KG1 (cell line): ENCODE measurements around the gene SIRT5.
A peak's percentile ranks its signal among the peaks of the same experiment; 100 is the strongest.

Source experiments
- DNase-seq: peaks from one replicate; lab custom pipeline; 2025; lab: John Stamatoyannopoulos, UW

The SIRT5 gene

DNA sequence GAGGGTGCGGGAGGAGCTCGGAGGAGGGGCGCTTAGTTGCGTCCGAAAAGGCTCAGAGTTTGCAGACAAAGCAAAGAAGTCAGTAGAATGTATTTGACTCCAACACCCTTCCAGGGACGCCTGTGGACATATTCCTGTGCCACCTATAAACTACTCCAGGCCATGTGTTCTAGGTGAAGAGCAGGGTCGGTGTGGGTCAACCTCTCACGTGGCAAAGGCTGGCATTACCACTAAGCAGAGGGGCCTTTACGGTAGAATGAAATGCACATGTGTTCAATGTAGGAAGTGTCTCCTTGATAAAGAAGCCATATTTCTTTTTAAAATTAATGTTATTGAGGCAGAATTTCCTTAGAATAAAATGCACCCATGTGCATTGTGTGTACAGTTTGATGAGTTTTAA lies 15.4 kb downstream of the SIRT5 start:
- no peak for DNase-seq

- no peak for DNase-seq
Measured at GRCh38 chr6:13590574-13591153, 16.3 kb downstream of the SIRT5 start.

- no peak for DNase-seq
Measured at GRCh38 chr6:13591205-13591921, 17.0 kb downstream of the SIRT5 start.

- no peak for DNase-seq
Measured at GRCh38 chr6:13593103-13593502, 18.7 kb downstream of the SIRT5 start.

GRCh38 chr6:13593720-13594119 lies 19.3 kb downstream of the SIRT5 start:
- no peak for DNase-seq

- DNase-seq: no peak
Measured at GRCh38 chr6:13597073-13597472, 22.7 kb downstream of the SIRT5 start.

DNA sequence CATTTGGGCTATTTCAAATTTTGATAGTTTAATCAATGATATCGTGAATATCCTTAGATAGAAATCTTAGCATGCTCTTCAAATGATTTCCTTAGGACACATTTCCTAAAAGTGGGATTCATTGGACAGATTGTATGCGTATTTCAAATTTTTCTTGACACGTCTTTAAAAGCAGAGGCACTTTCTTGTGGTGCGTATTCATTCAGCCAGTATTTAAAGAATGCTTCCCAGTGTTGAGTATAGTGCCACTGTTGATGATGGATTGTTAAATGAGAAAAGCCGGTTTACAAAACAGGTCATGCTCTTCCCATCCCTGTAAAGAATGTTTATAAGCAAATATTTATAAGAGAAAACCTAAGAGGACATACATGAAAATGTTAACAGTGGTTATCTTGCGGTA lies 25.6 kb downstream of the SIRT5 start:
- no peak for DNase-seq

- no peak for DNase-seq
Measured at GRCh38 chr6:13604135-13604534, 29.7 kb downstream of the SIRT5 start.

GRCh38 chr6:13604546-13605416 lies 30.4 kb downstream of the SIRT5 start:
- no peak for DNase-seq

DNA sequence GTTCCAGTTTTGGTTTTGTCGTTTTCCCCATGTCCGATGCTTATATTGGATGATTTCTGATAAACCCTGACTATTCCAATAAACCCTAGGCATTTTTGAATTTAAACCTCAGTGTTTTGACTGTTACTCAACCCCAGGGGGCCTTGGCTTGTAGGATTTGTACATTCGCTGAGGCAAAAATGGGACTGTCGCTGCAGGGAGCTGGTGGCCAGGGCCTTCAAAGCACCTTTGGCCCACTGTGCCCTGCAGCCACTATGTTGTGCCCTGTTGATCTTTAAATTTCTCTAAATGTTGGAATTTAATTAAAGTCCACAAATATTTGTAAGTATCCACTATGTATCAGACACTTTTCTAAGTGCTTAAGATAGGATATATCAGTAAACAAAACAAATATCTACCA lies 31.2 kb downstream of the SIRT5 start:
- no peak for DNase-seq

- no peak for DNase-seq
Measured at GRCh38 chr6:13611715-13612114, 37.3 kb downstream of the SIRT5 start.

GRCh38 chr6:13613029-13613594 lies 38.7 kb downstream of the SIRT5 start:
- no peak for DNase-seq

GRCh38 chr6:13614126-13614925 lies 39.9 kb downstream of the SIRT5 start:
- DNase-seq: peak; percentile 47

DNA sequence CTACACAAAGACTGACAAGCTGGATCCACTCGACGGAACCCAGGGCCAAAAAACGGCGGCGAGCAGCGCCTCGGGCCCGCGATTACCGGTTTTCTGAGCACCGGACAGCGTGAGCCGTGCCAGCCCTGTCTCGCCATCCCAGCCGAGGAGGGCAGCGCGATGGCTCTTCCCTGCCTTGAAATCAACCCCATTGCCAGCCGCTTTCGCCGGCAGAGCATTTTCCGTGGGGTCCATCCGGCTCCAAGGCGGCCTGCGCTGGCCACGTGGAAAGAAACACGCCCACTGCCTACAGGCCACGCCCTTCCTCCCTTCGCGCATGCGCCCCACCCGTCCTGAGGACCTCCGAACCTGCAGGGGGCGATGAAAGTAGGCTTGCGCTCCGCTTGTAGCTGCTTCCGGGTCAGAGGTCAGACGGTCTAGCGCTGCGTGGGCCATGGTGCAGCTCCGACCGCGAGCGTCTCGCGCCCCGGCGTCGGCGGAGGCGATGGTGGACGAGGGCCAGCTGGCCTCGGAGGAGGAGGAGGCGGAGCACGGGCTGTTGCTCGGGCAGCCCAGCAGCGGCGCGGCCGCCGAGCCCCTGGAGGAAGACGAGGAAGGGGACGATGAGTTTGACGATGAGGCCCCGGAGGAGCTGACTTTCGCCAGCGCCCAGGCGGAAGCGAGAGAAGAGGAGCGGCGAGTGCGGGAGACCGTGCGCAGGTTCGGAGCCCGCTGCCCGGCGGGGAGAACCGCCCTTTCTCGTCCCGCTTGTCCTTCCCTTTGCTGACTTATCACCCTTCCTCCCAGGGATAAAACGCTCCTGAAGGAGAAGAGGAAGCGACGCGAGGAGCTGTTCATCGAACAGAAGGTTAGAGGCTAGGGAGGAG lies 40.8 kb downstream of the SIRT5 start, which contains the start of gene NOL7:
TSS of gene NOL7 (plus strand) at position 410 of the 866 bp plus-strand sequence. CDS start at position 434, 24 bp downstream.
- peak; percentile 95 for DNase-seq

- no peak for DNase-seq
Measured at GRCh38 chr6:13615792-13616120, 41.4 kb downstream of the SIRT5 start.

DNA sequence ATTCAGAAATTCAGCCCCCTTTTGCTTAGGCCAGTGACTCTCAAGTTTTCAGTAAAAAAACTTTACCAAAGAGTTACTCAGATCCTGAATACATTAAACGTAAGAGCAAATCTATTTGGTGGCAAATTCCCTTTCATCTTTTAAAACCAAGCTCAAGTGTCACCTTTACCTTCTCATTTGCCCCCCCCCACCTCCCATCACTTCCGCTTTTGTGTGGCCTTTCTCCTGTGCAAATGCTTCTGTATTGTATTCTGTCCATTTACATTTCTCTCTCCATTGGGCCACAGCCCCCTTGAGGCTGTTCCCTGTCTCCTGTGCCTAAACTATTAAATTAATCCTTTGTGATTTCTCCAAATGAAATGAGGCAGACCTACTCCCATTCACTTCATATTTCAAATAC lies 42.7 kb downstream of the SIRT5 start:
- no peak for DNase-seq

- peak; percentile 8 for DNase-seq
Measured at GRCh38 chr6:13624871-13625288, 50.5 kb downstream of the SIRT5 start.

DNA sequence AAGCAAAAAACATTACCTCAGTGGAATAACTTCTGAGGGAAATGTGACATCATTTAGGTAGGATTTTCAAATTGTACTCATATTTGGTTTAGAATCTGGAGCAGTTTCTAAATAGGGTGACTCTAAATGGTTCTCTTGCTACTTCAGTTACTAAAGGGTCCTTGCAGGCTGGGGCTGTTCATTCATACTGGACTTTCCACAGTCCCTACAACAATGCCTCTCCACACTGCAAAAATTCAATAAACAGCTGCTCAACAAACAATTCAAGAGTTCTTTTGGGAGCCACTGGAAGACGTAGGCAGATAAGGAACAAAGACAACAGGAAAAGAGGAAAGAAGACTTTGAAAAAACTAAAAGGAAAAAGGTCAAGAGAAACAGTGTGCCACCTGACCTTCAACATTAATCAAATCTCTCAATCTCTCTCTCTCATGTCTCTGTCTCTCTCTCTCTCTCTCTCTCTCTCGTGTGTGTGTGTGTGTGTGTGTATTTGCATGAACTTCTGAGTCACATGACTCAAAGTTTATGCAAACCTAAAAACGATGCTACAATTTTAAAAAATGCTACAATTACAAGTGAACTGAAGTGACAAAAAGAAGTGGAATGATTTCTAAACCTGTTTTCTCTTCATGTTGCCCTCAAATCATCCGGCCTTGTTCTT lies 55.2 kb downstream of the SIRT5 start:
- no peak for DNase-seq

GRCh38 chr6:13630499-13630898 lies 56.1 kb downstream of the SIRT5 start:
- no peak for DNase-seq

DNA sequence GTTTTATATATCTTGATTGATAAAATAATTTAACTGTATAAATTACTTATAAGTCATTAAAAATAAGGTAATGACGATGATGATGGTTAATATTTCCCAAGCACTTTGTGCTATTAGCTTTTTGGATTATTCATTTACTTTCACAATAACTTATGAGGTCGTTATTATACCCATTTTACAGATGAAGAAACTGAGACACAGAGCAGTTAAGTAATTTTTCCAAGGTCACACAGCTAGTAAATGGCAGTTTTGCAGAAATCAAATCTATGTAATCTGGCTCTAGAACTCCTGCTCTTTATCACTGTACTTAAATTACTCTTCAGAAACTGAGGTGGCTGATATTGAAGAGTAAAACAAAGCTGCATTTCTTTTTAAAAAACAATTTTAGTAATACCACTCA lies 58.9 kb downstream of the SIRT5 start:
- DNase-seq: no peak
